Measurements from ENCODE around the gene DHRS11. TPM values are rescaled to one million over a fixed set of nuclear protein-coding genes. Genes with fewer than 3 reads are reported as not detected.

The DHRS11 gene
- total and polyA plus RNA-seq, 10 of the 15 experiments (the other 5 are each of a cell fraction or from before 2014, with no cell fraction given): 3.4 to 23.0 (median 14.5) TPM

DNA sequence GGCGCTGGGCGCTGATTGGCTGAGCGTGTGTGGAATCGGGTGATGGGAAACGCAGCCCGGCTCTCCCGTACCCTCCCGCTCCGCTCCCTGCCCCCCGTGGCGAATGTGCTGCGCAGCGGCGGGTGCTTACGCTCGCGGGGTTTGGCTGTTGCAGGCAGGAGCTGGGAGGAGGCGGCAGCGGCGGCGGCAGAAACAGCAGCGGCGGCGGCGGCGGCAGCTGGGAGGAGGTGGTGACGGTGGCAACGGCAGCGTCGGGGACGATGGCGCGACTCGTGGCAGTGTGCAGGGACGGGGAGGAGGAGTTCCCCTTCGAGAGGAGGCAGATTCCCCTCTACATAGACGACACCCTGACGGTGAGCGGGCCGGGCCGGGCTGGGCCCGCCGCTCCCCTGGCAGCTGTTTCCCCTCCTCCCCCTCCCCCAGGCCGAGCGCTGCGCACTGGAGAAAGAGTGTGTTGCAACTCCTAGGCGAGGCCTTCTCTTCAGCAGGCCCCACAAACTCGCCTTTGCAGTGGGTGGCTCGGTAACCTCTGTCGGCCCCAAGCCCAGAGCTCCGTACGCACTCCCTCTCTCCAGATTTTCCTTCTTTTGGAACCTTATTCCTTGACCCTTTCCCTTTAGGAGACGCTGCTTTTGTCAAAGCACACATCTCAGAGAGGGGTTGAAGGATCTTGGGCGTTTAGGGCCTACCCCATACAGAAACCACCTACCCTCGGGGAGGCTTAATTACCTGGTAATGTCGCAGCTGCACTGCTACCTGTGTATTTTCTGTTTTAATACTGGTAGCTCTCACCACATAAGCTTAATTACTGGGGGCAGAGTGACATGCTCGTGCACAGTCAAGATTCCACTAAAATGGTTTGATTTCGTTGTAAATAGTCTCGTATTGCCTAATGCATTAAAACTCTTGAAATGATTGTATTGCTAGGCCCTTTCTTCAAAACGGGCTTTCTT is 45.9 kb upstream of the DHRS11 start (continued):
- TF ChIP-seq, protein P1, sequence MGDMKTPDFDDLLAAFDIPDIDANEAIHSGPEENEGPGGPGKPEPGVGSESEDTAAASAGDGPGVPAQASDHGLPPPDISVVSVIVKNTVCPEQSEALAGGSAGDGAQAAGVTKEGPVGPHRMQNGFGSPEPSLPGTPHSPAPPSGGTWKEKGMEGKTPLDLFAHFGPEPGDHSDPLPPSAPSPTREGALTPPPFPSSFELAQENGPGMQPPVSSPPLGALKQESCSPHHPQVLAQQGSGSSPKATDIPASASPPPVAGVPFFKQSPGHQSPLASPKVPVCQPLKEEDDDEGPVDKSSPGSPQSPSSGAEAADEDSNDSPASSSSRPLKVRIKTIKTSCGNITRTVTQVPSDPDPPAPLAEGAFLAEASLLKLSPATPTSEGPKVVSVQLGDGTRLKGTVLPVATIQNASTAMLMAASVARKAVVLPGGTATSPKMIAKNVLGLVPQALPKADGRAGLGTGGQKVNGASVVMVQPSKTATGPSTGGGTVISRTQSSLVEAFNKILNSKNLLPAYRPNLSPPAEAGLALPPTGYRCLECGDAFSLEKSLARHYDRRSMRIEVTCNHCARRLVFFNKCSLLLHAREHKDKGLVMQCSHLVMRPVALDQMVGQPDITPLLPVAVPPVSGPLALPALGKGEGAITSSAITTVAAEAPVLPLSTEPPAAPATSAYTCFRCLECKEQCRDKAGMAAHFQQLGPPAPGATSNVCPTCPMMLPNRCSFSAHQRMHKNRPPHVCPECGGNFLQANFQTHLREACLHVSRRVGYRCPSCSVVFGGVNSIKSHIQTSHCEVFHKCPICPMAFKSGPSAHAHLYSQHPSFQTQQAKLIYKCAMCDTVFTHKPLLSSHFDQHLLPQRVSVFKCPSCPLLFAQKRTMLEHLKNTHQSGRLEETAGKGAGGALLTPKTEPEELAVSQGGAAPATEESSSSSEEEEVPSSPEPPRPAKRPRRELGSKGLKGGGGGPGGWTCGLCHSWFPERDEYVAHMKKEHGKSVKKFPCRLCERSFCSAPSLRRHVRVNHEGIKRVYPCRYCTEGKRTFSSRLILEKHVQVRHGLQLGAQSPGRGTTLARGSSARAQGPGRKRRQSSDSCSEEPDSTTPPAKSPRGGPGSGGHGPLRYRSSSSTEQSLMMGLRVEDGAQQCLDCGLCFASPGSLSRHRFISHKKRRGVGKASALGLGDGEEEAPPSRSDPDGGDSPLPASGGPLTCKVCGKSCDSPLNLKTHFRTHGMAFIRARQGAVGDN (IDR thresholded peaks at IDR 0.05): peak; percentile 21; the same call in 1 of the 2 replicates
- TF ChIP-seq SP1 (IDR thresholded peaks at IDR 0.05; ENCODE audit: low read depth, low read length) (peak; percentile 88), BMI1 (IDR thresholded peaks at IDR 0.05; ENCODE audit: borderline replicate concordance) (no peak), RBBP5 (conservative IDR thresholded peaks at IDR 0.05) (no peak), IKZF2 (IDR thresholded peaks at IDR 0.05) (peak in 1 of 2 experiments; percentile 38; a peak in 2 of 4 replicates), RFX5 (IDR thresholded peaks at IDR 0.05; ENCODE audit: low read depth, low read length) (peak; percentile 32; the same call in 1 of the 2 replicates)
